HuH-7.5 (cell line): ENCODE data around the gene TLN1.

Experiments used
- DNase-seq: peaks from one replicate; pipeline ENCODE4 v3.0.0; 2011; ENCODE audit warnings: low spot score

TLN1 gene

DNA sequence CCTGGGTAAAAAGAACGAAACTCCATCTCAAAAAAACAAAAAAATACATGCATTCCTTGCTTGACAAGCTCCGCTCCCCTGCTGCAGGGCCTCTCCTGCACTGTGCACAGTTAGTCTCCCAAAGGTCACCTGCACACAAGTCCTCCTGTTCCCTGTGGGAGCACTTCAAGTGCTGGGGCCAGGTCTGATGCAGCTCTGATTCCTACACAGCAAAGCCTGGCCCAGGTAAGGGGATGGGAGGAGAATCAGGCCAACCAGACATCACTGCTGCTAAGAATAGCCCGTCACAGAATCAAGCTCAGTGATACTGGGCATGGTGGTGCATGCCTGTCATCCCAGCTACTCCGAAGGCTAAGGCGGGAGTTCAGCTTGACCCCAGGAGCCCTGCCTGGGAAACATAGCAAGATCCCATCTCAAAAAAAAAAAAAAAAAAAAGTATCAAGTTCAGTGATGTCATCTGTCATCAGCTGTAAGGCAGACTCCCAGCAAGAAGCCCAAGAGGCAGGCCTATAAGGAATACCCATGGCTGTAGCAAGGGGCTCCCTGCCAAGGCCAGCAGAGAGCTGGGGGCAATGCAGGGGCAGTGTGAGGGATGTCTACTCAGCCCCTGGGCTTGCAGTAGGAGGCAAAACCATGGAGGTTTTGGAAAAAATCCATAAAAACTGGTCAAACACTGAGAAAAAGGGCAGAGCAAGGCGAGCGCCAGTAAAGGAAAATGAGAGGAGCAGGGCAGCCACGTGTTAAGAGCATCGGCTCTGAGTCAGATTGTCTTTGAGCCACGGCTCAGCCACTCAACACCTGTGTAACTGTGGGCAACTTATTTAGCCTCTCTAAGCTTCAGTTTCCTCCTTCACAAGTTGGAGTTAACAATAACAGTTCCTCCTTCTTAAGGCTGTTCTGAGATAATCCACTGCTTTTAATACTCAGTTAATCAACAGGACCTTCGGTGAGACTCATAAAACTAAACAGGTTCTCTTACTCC lies 45.5 kb downstream of the TLN1 start:
- DNase-seq: no peak

DNA sequence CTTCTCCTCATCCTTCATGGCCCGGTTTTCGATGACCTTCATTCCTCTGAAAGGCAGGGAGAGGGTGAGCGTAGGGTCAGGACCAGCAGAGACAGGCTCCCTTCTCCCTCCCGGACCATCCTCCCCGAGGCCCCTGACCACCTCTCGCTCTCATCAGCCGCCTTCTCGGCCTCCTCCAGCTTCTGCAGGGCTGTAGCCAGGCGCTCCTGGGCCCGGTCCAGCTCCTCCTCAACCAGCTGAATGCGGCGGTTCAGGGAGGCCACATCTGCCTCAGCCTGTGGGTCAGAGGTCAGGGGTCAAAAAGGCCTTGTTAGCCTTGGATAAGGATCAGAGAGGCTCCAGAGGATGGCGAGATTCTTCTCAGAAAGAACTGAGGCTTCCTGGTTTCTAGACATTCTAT lies 46.5 kb downstream of the TLN1 start:
- no peak for DNase-seq

DNA sequence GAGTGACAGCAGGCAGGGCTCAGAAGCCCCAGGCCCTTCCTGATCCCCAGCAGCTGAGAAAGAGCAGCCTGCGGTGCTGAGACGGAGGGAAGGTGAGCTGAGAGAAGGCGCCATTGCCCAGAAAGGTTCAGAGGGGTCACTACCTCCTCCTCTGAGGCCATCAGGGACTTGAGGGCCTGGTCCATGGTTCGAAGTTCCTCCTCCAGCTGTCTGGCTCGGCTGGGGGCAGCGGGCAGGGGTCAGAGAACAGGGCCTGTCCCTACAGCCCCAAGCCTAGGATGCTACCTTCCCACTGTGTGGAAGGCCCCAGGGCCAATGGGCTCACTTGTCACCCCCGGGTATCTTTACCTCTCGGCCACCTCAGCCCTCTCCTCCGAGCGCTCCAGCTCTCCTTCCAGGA lies 47.1 kb downstream of the TLN1 start:
- DNase-seq: no peak

DNA sequence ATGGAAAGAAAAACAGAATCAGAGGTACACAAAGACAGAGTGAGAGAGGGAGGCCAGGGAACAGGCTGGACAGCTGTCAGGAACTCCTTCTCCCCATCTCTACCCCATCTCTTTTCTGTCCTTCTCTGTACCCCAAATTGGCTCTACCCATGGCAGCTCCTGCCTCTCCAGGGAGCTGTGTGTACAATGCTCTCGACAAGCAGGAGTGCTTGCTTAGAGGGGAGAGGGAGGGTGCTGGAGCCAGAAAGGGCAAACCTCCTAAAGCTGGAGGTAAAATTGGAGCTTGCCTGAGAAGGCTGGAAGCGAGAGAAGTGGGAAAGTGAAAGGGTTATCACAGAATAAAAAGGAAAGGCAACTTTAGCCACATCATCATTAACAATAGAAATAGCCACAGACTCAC lies 48.7 kb downstream of the TLN1 start:
- no peak for DNase-seq

DNA sequence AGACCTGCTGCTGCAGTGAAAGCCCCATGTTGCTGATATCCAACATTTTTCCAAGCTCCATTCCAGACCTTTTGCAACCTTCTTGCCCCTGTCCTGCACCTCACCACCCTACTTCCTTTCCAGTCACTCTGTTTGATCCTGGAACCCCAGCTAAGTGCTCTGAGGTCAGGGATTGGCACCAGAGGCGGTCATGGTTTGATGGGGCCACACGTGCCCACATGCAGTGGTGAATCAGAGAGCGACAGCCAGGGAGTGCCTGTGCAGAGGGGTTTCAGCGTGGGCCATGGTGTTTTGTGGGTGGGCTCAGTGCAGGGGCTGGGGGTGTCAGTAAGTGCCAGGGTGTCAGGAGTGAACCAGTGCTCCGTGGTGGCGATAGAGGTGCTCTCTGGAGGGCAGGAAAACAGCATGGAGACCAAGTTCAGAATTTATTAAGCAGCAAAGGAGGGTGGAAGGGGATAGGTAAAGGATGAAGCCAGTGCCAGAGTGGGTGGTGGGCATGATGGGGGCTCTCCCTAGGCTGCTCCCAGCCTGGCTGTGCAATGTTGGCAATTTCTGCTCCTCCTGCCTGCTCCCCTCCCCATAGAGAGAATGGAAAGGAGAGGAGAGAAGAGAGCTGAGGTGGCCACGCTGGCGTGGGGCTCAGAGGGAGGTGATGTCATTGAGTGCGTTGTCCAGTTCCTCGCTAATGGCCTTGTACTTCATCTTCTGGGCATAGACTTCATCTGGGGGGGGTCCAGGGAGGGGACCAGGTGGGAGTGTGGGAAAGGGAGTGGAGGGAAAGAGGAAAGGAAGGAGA lies 49.3 kb downstream of the TLN1 start:
- DNase-seq: no peak

DNA sequence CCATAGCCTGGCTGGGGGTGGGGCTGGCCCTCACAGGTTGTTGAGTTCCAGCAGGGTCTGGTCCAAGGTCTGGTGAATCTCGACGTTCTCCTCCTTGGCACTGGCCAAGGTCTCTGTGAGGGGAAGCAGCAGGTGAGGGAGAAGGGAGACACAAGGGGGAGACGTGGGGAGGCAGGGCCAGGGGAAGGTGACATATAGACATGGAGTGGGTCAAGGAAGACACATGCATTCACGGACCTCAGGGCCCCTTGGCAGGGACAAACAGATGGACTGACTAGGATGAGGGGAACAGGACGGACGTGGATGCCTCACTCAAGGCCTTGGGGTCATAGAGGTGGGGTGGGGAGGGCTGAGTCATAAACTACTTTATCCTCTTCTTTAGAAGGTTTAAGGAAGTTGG lies 49.9 kb downstream of the TLN1 start:
- DNase-seq: no peak

DNA sequence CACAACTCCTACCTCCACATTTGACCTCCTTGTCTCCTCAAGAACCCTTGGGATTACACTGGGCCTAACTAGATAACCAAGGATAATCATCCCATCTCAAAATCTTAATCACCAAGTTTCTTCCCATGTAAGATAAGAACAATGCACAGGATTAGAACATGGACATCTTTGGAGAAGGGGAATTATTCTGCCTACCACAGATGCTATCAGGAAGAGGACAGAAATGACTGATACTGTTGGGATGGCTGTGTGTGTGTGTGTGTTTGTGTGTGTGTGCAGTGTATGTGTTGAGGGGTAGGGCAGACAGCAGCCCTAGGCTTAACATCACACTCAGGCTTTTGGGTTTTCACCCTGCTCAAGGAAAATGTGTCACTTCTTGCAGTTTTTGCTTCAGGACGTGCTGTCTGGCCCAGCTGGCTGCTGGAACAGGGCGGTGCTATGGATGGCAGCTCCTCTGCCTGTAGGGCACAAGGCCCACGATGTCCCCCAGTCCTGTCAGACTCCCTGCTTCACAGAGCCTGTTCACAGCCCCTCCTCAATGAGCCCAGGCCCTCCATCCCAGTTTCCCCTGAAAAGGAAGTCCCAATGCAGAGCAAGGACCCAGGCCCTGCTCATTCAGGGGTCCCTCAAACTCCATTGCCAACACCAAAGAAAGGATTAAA lies 50.5 kb downstream of the TLN1 start:
- DNase-seq: no peak

DNA sequence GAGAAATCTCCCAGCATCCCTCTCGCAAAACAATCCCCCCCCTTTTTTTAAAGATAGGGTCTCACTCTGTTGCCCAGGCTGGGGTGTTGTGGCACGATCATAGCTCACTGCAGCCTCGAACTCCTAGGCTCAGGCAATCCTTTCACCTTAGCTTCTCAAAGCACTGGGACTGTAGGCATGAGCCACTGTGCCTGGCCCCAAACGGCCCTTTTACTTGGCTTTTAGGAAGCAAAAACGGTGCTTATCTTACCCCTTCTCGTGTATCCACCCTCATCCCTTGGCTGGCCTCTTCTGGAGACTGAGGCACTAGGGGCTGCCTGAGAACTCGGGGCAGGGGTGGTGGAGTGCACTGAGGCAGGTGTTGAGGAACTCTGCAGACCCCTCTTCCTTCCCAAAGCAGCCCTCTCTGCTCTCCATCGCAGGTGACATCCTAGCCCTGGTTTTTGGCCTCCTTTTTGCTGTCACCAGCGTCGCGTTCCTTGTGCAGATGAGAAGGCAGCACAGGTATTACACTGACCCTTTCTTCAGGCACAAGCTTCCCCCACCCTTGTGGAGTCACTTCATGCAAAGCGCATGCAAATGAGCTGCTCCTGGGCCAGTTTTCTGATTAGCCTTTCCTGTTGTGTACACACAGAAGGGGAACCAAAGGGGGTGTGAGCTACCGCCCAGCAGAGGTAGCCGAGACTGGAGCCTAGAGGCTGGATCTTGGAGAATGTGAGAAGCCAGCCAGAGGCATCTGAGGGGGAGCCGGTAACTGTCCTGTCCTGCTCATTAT lies 51.5 kb downstream of the TLN1 start:
- DNase-seq: no peak

DNA sequence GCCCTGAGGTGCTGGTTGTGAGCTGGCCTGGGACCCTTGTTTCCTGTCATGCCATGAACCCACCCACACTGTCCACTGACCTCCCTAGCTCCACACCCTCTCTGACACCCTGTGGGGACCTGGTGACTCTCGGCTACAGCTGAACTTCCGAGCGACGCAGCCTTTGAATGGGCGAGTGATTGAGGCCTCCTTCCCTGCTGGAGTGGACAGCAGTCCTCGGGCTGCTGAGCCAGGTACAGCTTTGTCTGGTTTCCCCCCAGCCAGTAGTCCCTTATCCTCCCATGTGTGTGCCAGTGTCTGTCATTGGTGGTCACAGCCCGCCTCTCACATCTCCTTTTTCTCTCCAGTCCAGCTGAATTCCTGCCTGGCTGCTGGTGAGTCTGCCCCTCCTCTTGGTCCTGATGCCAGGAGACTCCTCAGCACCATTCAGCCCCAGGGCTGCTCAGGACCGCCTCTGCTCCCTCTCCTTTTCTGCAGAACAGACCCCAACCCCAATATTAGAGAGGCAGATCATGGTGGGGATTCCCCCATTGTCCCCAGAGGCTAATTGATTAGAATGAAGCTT lies 52.1 kb downstream of the TLN1 start:
- no peak for DNase-seq

DNA sequence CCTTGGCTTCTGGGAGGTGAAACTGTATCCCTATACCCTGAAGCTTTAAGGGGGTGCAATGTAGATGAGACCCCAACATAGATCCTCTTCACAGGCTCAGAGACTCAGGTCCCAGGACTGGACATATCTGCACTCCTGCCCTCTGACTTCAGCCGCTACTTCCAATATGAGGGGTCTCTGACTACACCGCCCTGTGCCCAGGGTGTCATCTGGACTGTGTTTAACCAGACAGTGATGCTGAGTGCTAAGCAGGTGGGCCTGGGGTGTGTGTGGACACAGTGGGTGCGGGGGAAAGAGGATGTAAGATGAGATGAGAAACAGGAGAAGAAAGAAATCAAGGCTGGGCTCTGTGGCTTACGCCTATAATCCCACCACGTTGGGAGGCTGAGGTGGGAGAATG lies 52.9 kb downstream of the TLN1 start:
- DNase-seq: no peak

DNA sequence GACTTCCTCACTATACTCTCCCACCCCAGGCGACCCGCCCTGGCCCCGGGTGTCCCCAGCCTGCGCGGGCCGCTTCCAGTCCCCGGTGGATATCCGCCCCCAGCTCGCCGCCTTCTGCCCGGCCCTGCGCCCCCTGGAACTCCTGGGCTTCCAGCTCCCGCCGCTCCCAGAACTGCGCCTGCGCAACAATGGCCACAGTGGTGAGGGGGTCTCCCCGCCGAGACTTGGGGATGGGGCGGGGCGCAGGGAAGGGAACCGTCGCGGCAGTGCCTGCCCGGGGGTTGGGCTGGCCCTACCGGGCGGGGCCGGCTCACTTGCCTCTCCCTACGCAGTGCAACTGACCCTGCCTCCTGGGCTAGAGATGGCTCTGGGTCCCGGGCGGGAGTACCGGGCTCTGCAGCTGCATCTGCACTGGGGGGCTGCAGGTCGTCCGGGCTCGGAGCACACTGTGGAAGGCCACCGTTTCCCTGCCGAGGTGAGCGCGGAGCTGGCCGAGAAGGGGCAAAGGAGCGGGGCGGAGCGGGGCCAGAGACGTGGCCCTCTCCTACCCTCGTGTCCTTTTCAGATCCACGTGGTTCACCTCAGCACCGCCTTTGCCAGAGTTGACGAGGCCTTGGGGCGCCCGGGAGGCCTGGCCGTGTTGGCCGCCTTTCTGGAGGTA lies 56.1 kb downstream of the TLN1 start:
- DNase-seq: no peak

DNA sequence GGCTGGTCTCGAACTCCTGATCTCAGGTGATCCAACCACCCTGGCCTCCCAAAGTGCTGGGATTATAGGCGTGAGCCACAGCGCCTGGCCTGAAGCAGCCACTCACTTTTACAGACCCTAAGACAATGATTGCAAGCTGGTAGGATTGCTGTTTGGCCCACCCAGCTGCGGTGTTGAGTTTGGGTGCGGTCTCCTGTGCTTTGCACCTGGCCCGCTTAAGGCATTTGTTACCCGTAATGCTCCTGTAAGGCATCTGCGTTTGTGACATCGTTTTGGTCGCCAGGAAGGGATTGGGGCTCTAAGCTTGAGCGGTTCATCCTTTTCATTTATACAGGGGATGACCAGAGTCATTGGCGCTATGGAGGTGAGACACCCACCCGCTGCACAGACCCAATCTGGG lies 56.8 kb downstream of the TLN1 start:
- DNase-seq: no peak

DNA sequence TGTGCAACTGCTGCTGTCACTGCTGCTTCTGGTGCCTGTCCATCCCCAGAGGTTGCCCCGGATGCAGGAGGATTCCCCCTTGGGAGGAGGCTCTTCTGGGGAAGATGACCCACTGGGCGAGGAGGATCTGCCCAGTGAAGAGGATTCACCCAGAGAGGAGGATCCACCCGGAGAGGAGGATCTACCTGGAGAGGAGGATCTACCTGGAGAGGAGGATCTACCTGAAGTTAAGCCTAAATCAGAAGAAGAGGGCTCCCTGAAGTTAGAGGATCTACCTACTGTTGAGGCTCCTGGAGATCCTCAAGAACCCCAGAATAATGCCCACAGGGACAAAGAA lies 58.0 kb downstream of the TLN1 start:
- no peak for DNase-seq

DNA sequence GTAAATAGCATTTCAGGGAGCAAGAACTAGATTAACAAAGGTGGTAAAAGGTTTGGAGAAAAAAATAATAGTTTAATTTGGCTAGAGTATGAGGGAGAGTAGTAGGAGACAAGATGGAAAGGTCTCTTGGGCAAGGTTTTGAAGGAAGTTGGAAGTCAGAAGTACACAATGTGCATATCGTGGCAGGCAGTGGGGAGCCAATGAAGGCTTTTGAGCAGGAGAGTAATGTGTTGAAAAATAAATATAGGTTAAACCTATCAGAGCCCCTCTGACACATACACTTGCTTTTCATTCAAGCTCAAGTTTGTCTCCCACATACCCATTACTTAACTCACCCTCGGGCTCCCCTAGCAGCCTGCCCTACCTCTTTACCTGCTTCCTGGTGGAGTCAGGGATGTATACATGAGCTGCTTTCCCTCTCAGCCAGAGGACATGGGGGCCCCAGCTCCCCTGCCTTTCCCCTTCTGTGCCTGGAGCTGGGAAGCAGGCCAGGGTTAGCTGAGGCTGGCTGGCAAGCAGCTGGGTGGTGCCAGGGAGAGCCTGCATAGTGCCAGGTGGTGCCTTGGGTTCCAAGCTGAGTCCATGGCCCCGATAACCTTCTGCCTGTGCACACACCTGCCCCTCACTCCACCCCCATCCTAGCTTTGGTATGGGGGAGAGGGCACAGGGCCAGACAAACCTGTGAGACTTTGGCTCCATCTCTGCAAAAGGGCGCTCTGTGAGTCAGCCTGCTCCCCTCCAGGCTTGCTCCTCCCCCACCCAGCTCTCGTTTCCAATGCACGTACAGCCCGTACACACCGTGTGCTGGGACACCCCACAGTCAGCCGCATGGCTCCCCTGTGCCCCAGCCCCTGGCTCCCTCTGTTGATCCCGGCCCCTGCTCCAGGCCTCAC lies 58.6 kb downstream of the TLN1 start, which contains the start of gene CA9:
Gene CA9 (plus strand): TSS at position 797 of the 893 bp plus-strand sequence. CDS start 32 bp downstream, at position 829.
- DNase-seq: no peak

DNA sequence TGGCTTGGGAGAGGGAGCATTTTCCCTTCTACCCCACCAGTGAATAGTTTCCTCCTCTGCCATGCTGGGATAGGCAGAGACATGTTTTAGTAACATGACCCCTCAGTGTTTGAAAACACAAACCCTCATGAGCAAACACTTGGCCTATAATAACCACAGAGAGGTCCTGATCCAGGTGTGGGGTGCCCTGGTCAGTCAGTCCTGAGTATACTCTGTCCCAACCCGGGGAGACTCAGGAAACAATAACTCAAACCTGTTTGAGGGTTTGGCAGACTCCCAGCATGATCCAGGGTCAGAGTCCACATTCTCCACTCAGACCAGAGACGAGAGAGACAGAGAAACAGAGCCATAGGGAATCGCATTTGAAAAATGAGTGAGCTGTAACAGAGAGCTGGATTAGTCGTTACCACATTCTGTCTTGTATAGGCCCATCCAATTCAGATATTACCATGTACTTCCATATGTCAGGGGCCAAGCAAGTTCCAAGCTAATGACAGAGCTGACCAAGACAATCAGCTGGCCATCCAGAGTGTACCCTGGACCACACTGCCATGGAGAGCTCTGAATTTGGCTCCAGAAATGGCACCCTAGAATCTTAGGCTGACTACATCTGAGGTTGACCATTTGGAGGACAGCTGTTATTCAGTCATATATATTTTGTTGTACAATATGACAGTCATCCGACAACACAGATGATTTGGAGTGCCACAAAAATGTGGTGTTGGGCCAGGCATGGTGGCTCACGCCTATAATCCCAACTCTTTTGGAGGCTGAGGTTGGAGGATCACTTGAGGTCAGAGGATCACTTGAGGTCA lies 62.5 kb downstream of the TLN1 start:
- peak; percentile 95 for DNase-seq

DNA sequence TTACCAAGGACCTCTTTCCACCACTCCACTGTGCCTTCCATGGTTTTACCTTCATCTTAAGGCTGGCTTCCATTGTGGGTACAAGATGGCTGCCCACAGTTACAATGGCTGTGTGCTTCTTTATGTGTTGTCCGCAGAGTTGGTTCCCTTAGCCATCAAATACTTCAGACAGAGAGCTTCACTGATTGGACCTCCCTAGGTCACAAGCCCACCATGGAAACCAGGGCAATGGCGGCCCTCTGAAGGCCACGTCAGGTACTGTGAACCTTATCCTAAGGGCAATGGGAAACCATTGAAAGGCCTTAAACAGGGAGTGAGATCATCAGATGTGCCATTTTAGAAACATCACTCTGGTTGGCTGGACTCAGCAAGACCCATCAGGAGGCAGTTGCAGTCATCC lies 64.1 kb downstream of the TLN1 start:
- no peak for DNase-seq

DNA sequence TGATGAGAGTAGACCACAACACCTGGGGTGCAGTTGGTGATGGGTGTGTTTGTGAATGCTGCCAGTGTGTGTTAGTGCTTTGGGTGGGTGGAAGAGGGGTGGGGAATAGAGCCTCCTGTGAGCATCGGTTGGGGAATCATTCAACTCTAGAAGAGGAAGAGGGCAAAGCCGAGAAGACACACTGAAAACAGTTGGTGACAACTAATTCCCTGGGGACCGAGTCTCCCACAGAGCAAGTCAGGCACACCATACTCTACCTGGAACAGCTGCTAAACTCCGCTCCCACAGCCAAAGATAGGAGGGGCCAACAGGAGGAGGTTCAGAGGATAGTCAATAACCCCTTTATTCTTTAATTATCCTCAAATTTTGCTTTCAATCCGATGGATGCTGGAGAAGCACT lies 65.4 kb downstream of the TLN1 start:
- DNase-seq: no peak

DNA sequence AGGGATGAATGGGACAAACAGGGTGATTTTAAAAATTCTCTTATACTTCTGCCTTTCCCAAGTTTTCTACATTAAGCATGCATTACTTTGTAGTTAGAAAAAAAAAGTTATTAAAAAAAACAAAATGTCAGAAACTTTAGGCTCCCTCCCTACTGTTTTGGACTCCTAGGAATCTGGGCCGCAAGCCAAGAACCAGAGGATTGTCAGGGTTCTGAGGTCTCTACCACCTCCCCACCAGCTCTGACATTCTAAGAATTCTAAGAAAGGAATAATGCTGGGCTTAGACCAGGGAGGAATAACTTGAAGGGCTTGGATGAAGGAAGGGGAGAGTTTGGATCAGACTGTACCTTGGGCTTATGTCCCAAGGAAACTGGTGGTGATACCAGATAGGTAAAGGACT lies 66.0 kb downstream of the TLN1 start:
- no peak for DNase-seq

DNA sequence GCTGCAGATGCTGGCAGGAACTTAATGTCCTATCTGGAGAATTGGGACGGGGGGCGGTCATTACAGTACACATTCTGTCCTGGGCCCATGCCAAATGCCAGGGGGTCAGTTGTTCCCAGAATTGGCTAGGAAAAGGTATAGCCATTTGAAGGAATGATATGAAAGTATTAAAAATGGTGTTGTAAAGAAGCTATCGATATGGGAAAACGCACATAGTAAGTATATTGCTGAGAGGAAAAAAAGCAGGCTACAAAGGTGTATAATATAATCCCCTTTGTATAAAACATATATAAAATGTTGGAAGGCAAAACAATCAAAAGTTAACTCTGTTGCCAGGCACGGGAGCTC lies 66.5 kb downstream of the TLN1 start:
- DNase-seq: no peak
